ENCODE results near the gene ARHGEF2.

ARHGEF2 gene

GRCh38 chr1:155951753-155952504 lies 26.4 kb downstream of the ARHGEF2 start:
- H3K4me3 ChIP-seq (ENCODE audit: low read length), result no peak overlapping the region
- no peak for TF ChIP-seq ZNF274 (IDR thresholded peaks at IDR 0.05; ENCODE audit: low read depth, low read length)

- H3K4me3 ChIP-seq (ENCODE audit: low read length), result no peak overlapping the region
- no peak for TF ChIP-seq ZNF274 (IDR thresholded peaks at IDR 0.05; ENCODE audit: low read depth, low read length)
Measured at GRCh38 chr1:155950829-155951228, 27.5 kb downstream of the ARHGEF2 start.

DNA sequence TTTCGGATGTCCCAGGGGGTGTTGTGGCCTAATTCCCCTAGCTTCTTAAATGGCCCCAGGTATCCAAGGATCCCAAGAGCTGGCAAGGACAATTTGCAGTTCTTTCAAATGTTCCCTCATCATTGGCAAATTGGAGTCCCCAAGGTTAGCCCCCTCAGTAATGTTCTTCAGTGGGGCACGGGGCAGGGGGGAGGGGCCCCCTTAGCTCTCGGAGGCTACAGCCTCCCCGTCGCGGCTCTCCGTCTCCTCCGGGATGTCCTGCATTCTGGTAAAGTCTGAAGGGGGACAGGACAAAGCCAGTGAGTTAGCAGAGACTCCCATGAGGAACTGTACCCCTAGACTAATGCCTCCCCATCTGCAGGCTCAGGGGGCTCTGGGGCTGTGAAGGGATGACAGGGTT lies 30.6 kb downstream of the ARHGEF2 start:
- H3K4me3 ChIP-seq (ENCODE audit: low read length), result no peak overlapping the region
- no peak for TF ChIP-seq ZNF274 (IDR thresholded peaks at IDR 0.05; ENCODE audit: low read depth, low read length)

DNA sequence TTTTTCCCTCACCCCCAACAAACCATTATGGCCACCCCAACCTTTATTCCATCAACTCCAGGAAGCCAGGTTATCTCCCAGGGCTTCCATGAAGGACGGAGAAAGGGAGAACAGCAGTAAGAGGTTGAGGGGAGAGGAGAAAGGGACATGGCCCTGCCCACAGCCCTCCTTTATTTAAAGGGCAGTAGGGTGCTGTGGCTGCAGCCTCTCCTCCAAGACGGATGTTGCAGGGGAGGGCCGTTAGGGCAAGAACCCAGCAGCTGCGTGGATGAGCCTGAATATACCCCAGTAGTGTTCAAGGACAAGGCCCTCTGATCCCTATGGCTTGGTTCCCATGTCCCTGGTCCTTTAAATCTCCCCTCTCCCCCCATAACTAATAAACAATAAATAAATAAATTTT lies 31.1 kb downstream of the ARHGEF2 start:
- no peak for TF ChIP-seq ZNF274 (IDR thresholded peaks at IDR 0.05; ENCODE audit: low read depth, low read length)
- no peak overlapping the region for H3K4me3 ChIP-seq (ENCODE audit: low read length)

DNA sequence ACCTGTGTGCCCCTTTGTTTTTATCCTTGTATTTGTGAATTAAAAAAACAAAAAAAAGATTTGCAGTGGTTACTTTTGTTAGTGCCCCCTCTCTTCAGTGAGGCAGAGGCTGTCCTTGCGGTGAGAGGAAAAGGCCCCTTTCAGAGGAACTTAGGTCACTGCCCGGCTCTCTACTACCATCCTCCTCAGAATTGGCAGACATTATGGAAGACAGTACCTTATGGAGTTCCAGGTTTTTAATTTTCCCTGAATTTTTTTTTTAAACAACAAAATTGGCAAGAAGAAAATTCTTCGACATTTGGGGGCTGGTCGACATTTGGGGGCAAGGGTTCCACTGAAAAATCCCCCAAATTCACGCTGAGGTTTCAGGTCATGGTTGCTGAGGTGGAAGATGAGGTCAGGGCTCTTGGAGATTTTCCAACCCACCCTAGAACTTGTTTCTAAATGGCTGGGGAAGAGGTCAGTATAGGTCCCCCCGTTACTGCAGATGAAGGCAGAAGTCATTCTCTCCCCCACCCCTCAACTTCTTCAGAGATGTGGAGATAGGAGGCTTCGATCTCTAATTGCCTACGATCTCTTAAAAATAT lies 31.6 kb downstream of the ARHGEF2 start:
- H3K4me3 ChIP-seq (ENCODE audit: low read length), result peak overlapping the region; percentile 19; the same call in 1 of the 2 replicates

GRCh38 chr1:155944444-155944799 lies 33.9 kb downstream of the ARHGEF2 start:
- H3K4me3 ChIP-seq (ENCODE audit: low read length), result no peak overlapping the region
- TF ChIP-seq ZNF274 (IDR thresholded peaks at IDR 0.05; ENCODE audit: low read depth, low read length), result no peak

More for the DNA sequence above, 31.6 kb downstream of the ARHGEF2 start:
- no peak for TF ChIP-seq ZNF274 (IDR thresholded peaks at IDR 0.05; ENCODE audit: low read depth, low read length)

DNA sequence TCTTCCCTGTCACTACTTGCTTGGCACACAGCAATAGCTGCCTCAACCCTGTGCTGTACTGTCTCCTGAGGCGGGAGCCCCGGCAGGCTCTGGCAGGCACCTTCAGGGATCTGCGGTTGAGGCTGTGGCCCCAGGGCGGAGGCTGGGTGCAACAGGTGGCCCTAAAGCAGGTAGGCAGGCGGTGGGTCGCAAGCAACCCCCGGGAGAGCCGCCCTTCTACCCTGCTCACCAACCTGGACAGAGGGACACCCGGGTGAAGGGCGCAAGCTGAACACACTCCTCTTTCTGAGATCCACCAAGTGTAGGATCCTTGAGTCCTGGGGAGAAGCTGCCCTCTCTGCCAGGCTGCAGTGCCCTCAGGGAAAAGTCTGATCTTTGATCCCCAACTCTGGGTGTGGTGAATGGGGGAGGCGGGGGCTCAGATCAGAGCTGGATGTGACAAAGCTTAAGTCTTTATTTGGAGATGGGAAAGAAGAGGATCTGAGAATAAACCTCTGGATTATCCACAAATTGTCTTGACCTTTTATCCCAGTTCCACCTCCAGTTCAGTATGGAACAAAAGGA lies 35.7 kb downstream of the ARHGEF2 start:
- H3K4me3 ChIP-seq (ENCODE audit: low read length), result no peak overlapping the region
- no peak for TF ChIP-seq ZNF274 (IDR thresholded peaks at IDR 0.05; ENCODE audit: low read depth, low read length)

DNA sequence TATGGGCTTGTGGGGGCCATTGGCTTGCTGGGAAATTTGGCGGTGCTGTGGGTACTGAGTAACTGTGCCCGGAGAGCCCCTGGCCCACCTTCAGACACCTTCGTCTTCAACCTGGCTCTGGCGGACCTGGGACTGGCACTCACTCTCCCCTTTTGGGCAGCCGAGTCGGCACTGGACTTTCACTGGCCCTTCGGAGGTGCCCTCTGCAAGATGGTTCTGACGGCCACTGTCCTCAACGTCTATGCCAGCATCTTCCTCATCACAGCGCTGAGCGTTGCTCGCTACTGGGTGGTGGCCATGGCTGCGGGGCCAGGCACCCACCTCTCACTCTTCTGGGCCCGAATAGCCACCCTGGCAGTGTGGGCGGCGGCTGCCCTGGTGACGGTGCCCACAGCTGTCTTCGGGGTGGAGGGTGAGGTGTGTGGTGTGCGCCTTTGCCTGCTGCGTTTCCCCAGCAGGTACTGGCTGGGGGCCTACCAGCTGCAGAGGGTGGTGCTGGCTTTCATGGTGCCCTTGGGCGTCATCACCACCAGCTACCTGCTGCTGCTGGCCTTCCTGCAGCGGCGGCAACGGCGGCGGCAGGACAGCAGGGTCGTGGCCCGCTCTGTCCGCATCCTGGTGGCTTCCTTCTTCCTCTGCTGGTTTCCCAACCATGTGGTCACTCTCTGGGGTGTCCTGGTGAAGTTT lies 36.4 kb downstream of the ARHGEF2 start:
- no peak overlapping the region for H3K4me3 ChIP-seq (ENCODE audit: low read length)
- TF ChIP-seq ZNF274 (IDR thresholded peaks at IDR 0.05; ENCODE audit: low read depth, low read length), result no peak

GRCh38 chr1:155940993-155941844 lies 37.1 kb downstream of the ARHGEF2 start, which contains the start of gene RXFP4:
Gene RXFP4 (plus strand): TSS chr1:155941638. CDS start chr1:155941710, 72 bp downstream.
- H3K4me3 ChIP-seq (ENCODE audit: low read length), result no peak within 1 kb of the TSS
- no peak for TF ChIP-seq ZNF274 (IDR thresholded peaks at IDR 0.05; ENCODE audit: low read depth, low read length)

DNA sequence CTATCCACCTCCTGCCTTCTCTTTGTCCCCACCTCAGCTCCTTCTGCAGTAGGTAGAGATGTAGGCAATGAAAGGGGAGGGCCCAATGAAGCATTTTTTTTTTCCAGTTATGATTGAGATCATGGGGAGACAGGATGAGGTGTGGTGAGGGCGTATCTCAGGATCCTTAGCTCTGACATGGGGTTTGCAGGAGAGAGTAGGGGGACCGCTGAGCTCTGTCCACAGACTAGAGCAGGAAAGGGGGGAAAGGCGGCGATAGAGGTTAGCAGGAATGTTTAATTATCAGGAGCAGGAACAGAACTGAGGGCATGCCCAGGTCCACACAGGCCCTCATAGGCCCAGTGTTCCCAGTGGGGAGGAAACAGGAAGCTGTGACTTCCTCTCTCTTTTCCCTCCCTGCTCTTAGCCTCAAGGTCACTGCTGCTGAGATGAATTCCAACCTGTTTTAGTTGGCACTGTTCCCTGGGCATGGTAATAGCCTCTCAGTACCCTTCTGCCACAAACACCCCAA lies 37.8 kb downstream of the ARHGEF2 start:
- no peak for TF ChIP-seq ZNF274 (IDR thresholded peaks at IDR 0.05; ENCODE audit: low read depth, low read length)
- no peak overlapping the region for H3K4me3 ChIP-seq (ENCODE audit: low read length)

DNA sequence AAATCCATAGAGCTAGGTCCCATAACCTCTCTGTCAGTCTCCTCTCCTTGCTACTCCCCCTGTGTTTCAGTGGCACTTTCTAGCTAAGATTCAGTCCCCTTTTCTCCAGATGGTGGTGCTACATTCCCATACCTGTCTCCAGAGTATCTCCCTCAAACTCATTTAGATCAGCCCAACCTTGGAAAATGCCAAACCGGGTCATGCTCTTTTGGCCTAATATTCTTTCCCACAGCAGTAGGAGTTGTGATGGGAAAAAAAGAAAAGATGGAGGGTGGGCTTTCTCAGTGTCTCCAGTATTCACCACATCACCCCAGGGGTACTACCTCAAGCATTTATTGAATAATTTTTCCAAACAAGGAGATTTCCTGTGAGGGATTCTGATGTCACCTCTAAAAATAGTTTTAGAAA lies 40.1 kb downstream of the ARHGEF2 start:
- no peak for TF ChIP-seq ZNF274 (IDR thresholded peaks at IDR 0.05; ENCODE audit: low read depth, low read length)

GRCh38 chr1:155934936-155935590 lies 43.3 kb downstream of the ARHGEF2 start:
- no peak for TF ChIP-seq ZNF274 (IDR thresholded peaks at IDR 0.05; ENCODE audit: low read depth, low read length)
- peak overlapping the region; percentile 78 for H3K4me3 ChIP-seq (ENCODE audit: low read length)

More for the DNA sequence above, 40.1 kb downstream of the ARHGEF2 start:
- no peak overlapping the region for H3K4me3 ChIP-seq (ENCODE audit: low read length)
